Measurements from ENCODE around the gene TBRG4.

DNA sequence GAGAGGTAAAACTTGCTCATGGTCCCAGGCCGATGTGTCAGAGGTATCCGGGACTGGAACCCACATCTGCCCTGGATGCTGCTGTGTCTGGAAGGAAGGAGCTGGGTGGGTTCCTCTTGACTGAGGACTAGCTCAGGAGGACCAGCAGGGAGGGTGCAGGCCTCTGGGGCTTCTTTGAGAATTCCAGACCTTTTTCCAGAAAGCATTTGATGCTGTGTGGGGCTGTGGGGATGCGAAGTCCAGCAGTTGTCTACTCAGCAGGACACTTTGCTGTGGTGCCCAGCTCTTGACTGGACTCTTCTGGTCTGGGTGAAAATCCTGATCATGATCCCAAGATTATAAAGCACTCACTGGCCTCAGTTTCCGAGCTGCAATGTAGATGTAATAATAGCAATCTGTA is 47.8 kb upstream of the TBRG4 start:
- TF ChIP-seq, protein P1, sequence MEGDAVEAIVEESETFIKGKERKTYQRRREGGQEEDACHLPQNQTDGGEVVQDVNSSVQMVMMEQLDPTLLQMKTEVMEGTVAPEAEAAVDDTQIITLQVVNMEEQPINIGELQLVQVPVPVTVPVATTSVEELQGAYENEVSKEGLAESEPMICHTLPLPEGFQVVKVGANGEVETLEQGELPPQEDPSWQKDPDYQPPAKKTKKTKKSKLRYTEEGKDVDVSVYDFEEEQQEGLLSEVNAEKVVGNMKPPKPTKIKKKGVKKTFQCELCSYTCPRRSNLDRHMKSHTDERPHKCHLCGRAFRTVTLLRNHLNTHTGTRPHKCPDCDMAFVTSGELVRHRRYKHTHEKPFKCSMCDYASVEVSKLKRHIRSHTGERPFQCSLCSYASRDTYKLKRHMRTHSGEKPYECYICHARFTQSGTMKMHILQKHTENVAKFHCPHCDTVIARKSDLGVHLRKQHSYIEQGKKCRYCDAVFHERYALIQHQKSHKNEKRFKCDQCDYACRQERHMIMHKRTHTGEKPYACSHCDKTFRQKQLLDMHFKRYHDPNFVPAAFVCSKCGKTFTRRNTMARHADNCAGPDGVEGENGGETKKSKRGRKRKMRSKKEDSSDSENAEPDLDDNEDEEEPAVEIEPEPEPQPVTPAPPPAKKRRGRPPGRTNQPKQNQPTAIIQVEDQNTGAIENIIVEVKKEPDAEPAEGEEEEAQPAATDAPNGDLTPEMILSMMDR (IDR thresholded peaks at IDR 0.05) = no peak
- no peak for TF ChIP-seq ZFX (IDR thresholded peaks at IDR 0.05; ENCODE audit: borderline replicate concordance)

Data from 22Rv1 (cell line).